NCI-H748 treated with DMSO at 0.1 percent for 48 hours (cell line): ENCODE results near the gene TUBA3E.
"Not testable (repeated sequence)": the region's sequence is repeated elsewhere in the genome, so short reads cannot be mapped to it uniquely, and the experiment has no call there.

Source experiments
- DNase-seq: peaks from one replicate; lab custom pipeline; 2025; lab: John Stamatoyannopoulos, UW

Gene TUBA3E

GRCh38 chr2:130162486-130162885, 35.8 kb downstream of the TUBA3E start:
- not testable (repeated sequence) for DNase-seq

DNA sequence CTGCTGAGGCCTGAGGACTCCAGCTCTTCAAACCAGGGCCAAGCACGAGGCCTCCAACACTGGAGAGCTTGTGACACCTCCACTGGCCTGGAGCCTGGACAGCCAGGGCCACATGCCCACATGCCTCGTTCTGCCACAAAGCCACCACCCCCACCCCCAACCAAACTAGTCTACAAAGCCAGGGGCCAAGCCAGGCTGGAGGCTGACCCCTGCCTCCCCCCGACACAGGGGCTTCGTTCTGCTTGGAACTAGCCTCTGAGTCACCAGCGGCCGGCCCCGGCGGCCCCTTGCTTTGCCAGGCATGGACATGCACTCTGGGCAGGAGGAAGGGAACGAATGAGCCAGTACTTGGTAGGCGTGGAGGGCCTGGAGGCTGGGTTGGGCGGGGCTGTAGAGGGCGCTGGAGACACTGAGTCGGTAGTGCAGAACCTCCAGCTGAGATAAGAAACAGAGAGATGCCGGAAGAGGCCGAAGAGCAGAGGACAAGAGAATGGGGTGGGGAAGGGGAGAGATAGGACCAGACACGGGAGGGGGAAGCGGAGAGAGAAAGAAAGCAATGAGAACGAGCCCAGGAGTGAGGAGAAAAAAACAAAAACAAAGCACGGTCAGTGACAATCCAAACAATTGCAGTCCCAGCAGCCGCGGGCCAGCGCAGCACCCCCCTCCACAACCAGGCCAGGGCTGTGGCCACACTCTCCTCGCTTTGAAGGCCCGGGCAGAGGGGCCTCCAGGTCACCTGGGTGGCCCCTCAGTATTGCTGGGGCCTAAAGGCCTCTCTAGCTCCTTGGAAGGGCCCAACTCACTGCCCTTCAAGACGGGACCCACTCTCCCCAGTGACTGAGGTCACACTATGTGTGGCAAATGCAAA, 37.2 kb downstream of the TUBA3E start:
- not testable (repeated sequence) for DNase-seq

GRCh38 chr2:130160131-130160530, 38.1 kb downstream of the TUBA3E start:
- no peak for DNase-seq

GRCh38 chr2:130159376-130159775, 38.9 kb downstream of the TUBA3E start:
- not testable (repeated sequence) for DNase-seq

DNA sequence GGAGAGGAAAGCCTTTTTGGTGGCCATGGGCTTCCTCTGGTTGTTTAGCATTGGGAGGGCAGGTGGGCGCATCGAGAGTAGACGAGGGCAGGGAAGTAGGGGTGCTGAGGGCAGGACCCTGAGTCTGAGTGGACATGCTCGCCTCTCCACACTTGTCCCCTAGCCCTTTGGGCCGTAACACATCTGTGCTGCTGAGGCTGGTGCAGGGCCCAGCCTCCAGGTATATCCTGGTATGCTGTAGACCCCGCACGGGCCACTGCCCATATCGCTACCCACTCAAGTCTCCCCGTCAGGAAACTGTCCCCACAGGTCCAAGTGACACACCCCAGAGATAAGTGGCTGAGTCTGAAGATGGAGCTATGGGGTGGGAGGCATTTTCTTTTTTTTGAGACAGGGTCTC, 39.6 kb downstream of the TUBA3E start:
- DNase-seq: no peak

GRCh38 chr2:130157825-130158514, 40.3 kb downstream of the TUBA3E start:
- DNase-seq: not testable (repeated sequence)

GRCh38 chr2:130157354-130157753, 40.9 kb downstream of the TUBA3E start:
- not testable (repeated sequence) for DNase-seq

GRCh38 chr2:130156624-130157004, 41.6 kb downstream of the TUBA3E start:
- DNase-seq: no peak

DNA sequence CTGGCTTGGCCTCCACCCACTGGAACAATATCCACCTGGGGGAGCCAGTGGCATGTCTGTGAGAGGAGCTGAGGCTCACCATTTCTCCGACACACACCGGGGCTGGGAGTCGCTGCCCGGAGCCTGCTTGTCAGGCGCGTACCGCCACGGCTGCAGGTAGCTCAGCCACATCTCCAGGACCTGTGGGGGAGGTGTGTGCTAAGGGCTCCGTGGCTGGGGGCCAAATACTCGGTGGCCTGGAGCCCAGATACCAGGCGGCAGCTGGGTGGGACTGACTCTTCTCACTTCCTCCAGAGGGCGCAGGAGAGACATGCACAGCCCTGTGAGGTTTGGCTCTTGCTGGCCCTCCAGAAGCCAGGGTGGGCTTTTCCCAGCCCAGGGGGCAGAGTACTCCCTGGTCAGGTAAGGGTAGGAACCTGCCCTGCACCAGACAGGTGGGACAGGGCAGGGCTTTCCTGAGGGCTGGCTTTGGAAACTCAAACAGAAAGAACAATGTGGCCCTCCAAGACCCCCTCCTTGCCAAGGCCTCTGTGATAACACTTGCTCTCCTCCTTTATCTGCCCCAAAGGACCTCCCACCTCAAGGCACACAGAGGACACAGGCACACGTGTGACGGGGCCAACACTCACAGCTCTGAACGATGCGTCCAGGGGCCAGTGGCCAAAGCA, 42.1 kb downstream of the TUBA3E start:
- not testable (repeated sequence) for DNase-seq

DNA sequence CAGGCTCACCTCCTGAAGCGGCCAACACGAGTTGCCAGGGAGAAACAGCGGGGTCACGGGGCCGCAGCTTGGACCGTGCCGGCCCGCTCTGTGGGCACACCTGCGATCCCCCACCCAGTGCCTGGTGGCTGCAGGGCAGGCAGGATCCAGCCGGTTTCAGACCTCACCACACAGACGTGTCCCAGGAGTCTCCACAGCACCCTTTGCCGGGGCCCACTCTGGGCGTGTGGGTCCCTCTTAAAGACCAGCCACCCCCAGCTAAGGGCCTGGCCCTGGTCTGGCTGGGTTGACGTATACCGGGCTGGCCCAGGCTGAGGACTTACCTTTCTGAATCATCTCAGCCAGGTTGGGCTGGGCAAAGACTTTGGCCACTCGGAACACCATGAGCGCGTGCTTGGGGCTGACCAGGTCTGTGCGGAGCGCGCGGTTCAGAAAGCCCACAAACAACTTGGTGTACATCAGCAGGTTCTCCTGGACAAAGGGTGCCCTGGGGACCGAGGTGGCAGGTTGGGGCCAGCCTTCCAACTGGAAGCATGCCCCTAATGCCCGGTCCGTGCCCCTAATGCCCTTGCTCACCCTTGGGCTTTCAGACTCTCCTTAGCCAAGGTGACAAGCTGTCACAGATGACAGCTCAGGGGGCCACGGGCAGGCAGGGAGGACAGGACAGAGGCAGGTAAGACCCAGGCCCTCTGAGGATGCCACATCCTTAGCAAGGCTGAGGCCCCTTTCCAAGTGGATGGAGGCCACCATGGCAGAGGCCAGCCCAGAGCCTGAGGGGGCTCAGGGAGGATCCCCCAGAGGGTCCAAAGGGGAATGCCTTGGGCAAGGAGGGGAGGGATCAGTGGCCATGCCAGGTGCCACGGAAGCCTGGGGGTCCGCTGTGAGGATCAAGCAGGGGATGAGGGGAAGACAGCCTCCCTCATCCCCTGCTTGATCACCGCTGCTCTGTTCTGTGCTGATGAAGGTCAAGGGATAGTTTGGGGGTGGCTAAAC, 43.2 kb downstream of the TUBA3E start:
- no peak for DNase-seq

GRCh38 chr2:130154423-130154770, 43.8 kb downstream of the TUBA3E start:
- not testable (repeated sequence) for DNase-seq

DNA sequence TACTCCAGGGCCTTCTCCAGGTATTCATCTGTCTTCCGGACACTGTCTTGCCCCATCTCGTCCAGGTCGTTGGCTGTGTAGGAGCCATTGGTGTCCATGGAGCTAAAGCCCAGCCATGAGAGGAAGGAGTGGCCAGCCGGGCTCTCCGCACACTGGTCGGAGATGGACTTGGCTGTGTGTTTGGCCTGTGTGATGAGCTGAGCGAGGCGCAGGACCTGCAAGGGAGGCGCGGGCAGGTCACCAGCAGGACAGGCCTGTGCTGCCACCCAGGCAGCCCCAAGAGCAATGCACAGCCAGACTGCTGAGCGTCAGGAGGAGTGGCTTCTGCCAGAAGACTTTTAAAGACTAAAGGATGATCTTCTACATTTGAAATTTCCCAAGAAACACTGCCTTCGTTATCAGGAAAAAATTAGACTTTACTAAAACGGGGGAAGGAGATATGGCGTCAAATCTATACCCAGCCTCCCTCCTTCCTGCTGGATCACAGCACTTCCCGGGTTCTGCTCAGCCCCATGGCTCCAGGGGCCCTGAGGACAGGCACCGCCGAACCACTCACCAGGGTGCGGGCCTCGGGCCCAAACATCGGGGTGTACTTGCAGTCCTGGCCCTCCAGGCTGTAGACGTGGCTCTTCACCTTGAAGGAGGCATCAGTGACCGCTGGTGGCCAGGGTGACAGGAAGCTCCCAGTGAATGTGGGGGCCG, 44.4 kb downstream of the TUBA3E start:
- not testable (repeated sequence) for DNase-seq

DNA sequence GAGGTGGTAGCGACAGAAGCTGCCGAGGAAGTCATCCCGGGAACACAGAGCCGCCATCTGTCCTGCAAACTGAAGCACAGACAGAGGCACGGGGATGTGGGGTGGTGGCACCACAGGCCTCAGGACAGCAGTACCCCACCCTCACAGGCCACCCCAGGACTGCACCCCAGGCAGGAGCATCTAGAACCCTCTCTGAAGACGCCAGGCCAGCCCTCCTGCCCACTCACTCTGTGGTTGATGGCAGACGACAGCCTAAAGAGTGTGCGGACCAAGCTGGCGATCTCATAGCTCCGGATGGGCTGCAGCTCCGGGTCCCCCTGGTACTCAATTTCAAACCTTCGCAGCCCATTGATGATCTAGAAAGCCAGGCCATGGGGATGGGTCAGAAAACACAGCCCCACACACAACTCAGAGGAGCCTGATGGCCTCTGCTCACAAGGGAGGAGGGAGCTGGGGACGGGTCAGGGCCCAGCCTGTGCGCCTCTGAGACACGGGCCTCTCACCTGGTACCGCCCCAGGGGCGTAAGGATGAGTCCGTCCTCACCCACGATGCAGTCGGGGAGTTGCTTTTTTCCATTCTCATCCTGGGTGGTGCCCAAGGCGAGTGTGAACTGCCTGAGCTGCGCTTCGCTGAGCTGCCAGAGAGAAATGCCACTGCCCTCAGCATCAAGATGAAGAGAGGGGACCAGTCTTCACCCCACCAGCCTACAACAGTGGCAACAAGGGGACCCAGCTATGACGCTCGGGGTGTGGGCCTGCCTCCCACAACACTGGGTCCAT, 45.2 kb downstream of the TUBA3E start:
- DNase-seq: no peak

- DNase-seq: not testable (repeated sequence)
These were observed 46.0 kb downstream of the TUBA3E start for GRCh38 chr2:130152136-130152815.

GRCh38 chr2:130151145-130151512, 47.1 kb downstream of the TUBA3E start:
- not testable (repeated sequence) for DNase-seq

GRCh38 chr2:130150181-130151144, 47.8 kb downstream of the TUBA3E start:
- DNase-seq: no peak

- DNase-seq: not testable (repeated sequence)
These were observed 49.7 kb downstream of the TUBA3E start for GRCh38 chr2:130148515-130148914.

DNA sequence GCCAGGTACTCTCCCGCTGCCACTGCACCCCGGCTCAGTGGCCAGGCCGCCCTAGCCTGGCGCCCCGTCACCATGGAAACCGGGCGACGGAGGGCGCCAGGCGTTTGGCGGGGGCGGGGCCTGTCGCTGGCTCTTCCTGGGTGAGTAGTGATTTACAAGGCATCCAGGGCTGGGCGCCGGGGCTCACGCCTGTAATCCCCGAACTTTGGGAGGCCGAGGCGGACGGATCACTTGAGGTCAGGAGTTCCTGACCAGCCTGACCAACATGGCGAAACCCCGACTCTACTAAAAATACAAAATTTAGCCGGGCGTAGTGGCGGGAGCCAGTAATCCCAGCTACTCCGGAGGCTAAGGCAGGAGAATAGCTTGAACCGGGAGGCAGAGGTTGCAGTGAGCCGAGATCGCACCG, 53.2 kb downstream of the TUBA3E start, which contains the start of gene CCDC74B:
TSS of gene CCDC74B (minus strand) at position 107 of the 409 bp plus-strand sequence. CDS start 116 bp downstream, outside the sequence.
- not testable (repeated sequence) for DNase-seq
